ENCODE measurements around the gene CARD16.
"Not testable (repeated sequence)": the region's sequence is repeated elsewhere in the genome, so short reads cannot be mapped to it uniquely, and the experiment has no call there.

Gene CARD16

GRCh38 chr11:105063245-105063941 is 18.3 kb upstream of the CARD16 start:
- peaks cover 66% of the 10 kb centered on the region for H3K36me3 Mint-ChIP-seq
- H3K27ac Mint-ChIP-seq, H3K27me3 Mint-ChIP-seq, H3K4me3 Mint-ChIP-seq, DNase-seq, H3K9me3 Mint-ChIP-seq, CTCF ChIA-PET: not testable (repeated sequence)
- H3K4me1 Mint-ChIP-seq: peaks cover 21% of the 10 kb centered on the region

- DNase-seq: no peak
- H3K9me3 Mint-ChIP-seq: no peaks in the 10 kb centered on the region
- CTCF ChIA-PET: no interaction called here
- no peak overlapping the region for H3K4me3 Mint-ChIP-seq
- H3K36me3 Mint-ChIP-seq: peaks cover 21% of the 10 kb centered on the region
- H3K27me3 Mint-ChIP-seq: peaks cover 7% of the 10 kb centered on the region
- H3K27ac Mint-ChIP-seq: no peak overlapping the region
- no peaks in the 10 kb centered on the region for H3K4me1 Mint-ChIP-seq
Observed at GRCh38 chr11:105057432-105057831, 12.3 kb upstream of the CARD16 start.

GRCh38 chr11:105056446-105056845 is 11.3 kb upstream of the CARD16 start:
- Mint-ChIP-seq H3K4me1 (no peaks in the 10 kb centered on the region), H3K9me3 (no peaks in the 10 kb centered on the region), H3K27me3 (peaks cover 4% of the 10 kb centered on the region), H3K4me3 (no peak overlapping the region), H3K27ac (no peak overlapping the region), H3K36me3 (peaks cover 12% of the 10 kb centered on the region)
- DNase-seq: no peak
- CTCF ChIA-PET: no interaction called here

- H3K27me3 Mint-ChIP-seq: peaks cover 4% of the 10 kb centered on the region
- no peak for DNase-seq
- CTCF ChIA-PET: interaction anchor here (0.6 kb wide), 1 partner anchor 557 kb away, joined by 4 read pairs; no protein-coding TSS in a partner anchor
- H3K9me3 Mint-ChIP-seq: no peaks in the 10 kb centered on the region
- no peaks in the 10 kb centered on the region for H3K4me1 Mint-ChIP-seq
- no peaks in the 10 kb centered on the region for H3K36me3 Mint-ChIP-seq
- H3K27ac Mint-ChIP-seq: no peak overlapping the region
- H3K4me3 Mint-ChIP-seq: no peak overlapping the region
Observed at GRCh38 chr11:105054723-105055493, 9.8 kb upstream of the CARD16 start.

- Mint-ChIP-seq H3K4me3 (no peak overlapping the region), H3K36me3 (no peaks in the 10 kb centered on the region), H3K4me1 (no peaks in the 10 kb centered on the region), H3K27ac (no peak overlapping the region), H3K27me3 (peaks cover 4% of the 10 kb centered on the region), H3K9me3 (no peaks in the 10 kb centered on the region)
- DNase-seq: no peak
- CTCF ChIA-PET: no interaction called here
Observed at GRCh38 chr11:105052487-105052886, 7.4 kb upstream of the CARD16 start.

- no peak overlapping the region for H3K27ac Mint-ChIP-seq
- CTCF ChIA-PET: no interaction called here
- H3K9me3 Mint-ChIP-seq: no peaks in the 10 kb centered on the region
- peaks cover 3% of the 10 kb centered on the region for H3K4me1 Mint-ChIP-seq
- H3K27me3 Mint-ChIP-seq: peaks cover 4% of the 10 kb centered on the region
- H3K4me3 Mint-ChIP-seq: no peak overlapping the region
- DNase-seq: no peak
- no peaks in the 10 kb centered on the region for H3K36me3 Mint-ChIP-seq
Observed at GRCh38 chr11:105051559-105051958, 6.4 kb upstream of the CARD16 start.

- H3K4me3 Mint-ChIP-seq: no peak overlapping the region
- no peaks in the 10 kb centered on the region for H3K9me3 Mint-ChIP-seq
- no peak for DNase-seq
Observed at GRCh38 chr11:105049481-105049880, 4.3 kb upstream of the CARD16 start.

GRCh38 chr11:105046898-105047579 is 1.9 kb upstream of the CARD16 start:
- H3K4me3 Mint-ChIP-seq: no peak overlapping the region
- CTCF ChIA-PET: no interaction called here
- H3K4me1 Mint-ChIP-seq: peaks cover 37% of the 10 kb centered on the region
- H3K9me3 Mint-ChIP-seq: no peaks in the 10 kb centered on the region
- H3K36me3 Mint-ChIP-seq: peaks cover 19% of the 10 kb centered on the region
- no peak for DNase-seq
- H3K27me3 Mint-ChIP-seq: no peaks in the 10 kb centered on the region
- no peak overlapping the region for H3K27ac Mint-ChIP-seq

More at GRCh38 chr11:105049481-105049880, 4.3 kb upstream of the CARD16 start:
- H3K27me3 Mint-ChIP-seq: no peaks in the 10 kb centered on the region
- H3K36me3 Mint-ChIP-seq: peaks cover 4% of the 10 kb centered on the region
- CTCF ChIA-PET: no interaction called here
- peaks cover 14% of the 10 kb centered on the region for H3K4me1 Mint-ChIP-seq
- H3K27ac Mint-ChIP-seq: no peak overlapping the region

- CTCF ChIA-PET: no interaction called here
Observed at GRCh38 chr11:105045676-105046296, 651 bp upstream of the CARD16 start.

GRCh38 chr11:105042178-105042577 is 3.0 kb downstream of the CARD16 start:
- Mint-ChIP-seq H3K9me3 (peaks cover 7% of the 10 kb centered on the region), H3K4me3 (no peak overlapping the region), H3K4me1 (peaks cover 51% of the 10 kb centered on the region), H3K27me3 (no peaks in the 10 kb centered on the region), H3K27ac (no peak overlapping the region), H3K36me3 (peaks cover 62% of the 10 kb centered on the region)
- CTCF ChIA-PET: no interaction called here
- DNase-seq: no peak

More at GRCh38 chr11:105045676-105046296, 651 bp upstream of the CARD16 start:
- Mint-ChIP-seq H3K4me3 (peak overlapping the region; percentile 89), H3K4me1 (peaks cover 46% of the 10 kb centered on the region), H3K36me3 (peaks cover 30% of the 10 kb centered on the region), H3K27me3 (no peaks in the 10 kb centered on the region), H3K27ac (peak overlapping the region; percentile 35), H3K9me3 (no peaks in the 10 kb centered on the region)
- no peak for DNase-seq

GRCh38 chr11:105040703-105041102 is 4.4 kb downstream of the CARD16 start:
- no peak for DNase-seq
- Mint-ChIP-seq H3K27me3 (no peaks in the 10 kb centered on the region), H3K4me1 (peaks cover 47% of the 10 kb centered on the region), H3K36me3 (peaks cover 70% of the 10 kb centered on the region), H3K4me3 (no peak overlapping the region), H3K27ac (no peak overlapping the region), H3K9me3 (peaks cover 7% of the 10 kb centered on the region)
- CTCF ChIA-PET: interaction anchor here (0.6 kb wide), 1 partner anchor 448 kb away, joined by 3 read pairs; no protein-coding TSS in a partner anchor

- DNase-seq: peak; percentile 52
- peak within 1 kb of the TSS; percentile 89 for H3K27ac Mint-ChIP-seq
- peaks cover 7% of the 10 kb centered on the region for H3K9me3 Mint-ChIP-seq
- H3K27me3 Mint-ChIP-seq: no peaks in the 10 kb centered on the region
- peak within 1 kb of the TSS; percentile 84 for H3K4me3 Mint-ChIP-seq
- CTCF ChIA-PET: no interaction called here
- H3K36me3 Mint-ChIP-seq: peaks cover 65% of the 10 kb centered on the region
- H3K4me1 Mint-ChIP-seq: peaks cover 47% of the 10 kb centered on the region
Observed at GRCh38 chr11:105034813-105035620, 10.1 kb downstream of the CARD16 start, which contains the start of gene CASP1. TSS of gene CASP1 (minus strand) at chr11:105035144. CDS start at chr11:105035113, 31 bp downstream.

GRCh38 chr11:105034388-105034787 is 10.7 kb downstream of the CARD16 start:
- Mint-ChIP-seq H3K27ac (peak overlapping the region; percentile 89), H3K4me3 (peak overlapping the region; percentile 84), H3K36me3 (peaks cover 65% of the 10 kb centered on the region), H3K4me1 (peaks cover 44% of the 10 kb centered on the region)
- CTCF ChIA-PET: interaction anchor here (1.1 kb wide), 1 partner anchor 33 kb away, joined by 3 read pairs; no protein-coding TSS in a partner anchor
- not testable (repeated sequence) for H3K9me3 Mint-ChIP-seq, H3K27me3 Mint-ChIP-seq, DNase-seq

Measured in activated naive CD4-positive, alpha-beta T cell treated with anti-CD3 and anti-CD28 coated beads, Interleukin-2, amount 10 ng/mL, durations not matched to agents 7 days and 5 days (primary cell).